ENCODE data around the gene CARMIL3.
"Not testable (repeated sequence)": the region's sequence is repeated elsewhere in the genome, so short reads cannot be mapped to it uniquely, and the experiment has no call there.

DNA sequence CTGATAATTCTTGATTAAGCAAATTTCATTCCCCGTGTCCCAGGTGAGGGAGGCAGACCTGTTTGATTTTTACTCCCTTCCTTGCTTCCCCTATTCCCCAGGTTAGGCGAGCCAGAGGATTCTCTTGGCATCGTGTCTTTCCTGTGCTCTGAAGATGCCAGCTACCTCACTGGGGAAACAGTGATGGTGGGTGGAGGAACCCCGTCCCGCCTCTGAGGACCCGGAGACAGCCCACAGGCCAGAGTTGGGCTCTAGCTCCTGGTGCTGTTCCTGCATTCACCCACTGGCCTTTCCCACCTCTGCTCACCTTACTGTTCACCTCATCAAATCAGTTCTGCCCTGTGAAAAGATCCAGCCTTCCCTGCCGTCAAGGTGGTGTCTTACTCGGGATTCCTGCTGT lies 1.1 kb upstream of the CARMIL3 start:
- TF ChIP-seq, protein P1, sequence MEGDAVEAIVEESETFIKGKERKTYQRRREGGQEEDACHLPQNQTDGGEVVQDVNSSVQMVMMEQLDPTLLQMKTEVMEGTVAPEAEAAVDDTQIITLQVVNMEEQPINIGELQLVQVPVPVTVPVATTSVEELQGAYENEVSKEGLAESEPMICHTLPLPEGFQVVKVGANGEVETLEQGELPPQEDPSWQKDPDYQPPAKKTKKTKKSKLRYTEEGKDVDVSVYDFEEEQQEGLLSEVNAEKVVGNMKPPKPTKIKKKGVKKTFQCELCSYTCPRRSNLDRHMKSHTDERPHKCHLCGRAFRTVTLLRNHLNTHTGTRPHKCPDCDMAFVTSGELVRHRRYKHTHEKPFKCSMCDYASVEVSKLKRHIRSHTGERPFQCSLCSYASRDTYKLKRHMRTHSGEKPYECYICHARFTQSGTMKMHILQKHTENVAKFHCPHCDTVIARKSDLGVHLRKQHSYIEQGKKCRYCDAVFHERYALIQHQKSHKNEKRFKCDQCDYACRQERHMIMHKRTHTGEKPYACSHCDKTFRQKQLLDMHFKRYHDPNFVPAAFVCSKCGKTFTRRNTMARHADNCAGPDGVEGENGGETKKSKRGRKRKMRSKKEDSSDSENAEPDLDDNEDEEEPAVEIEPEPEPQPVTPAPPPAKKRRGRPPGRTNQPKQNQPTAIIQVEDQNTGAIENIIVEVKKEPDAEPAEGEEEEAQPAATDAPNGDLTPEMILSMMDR (IDR thresholded peaks at IDR 0.05): not testable (repeated sequence)
- TF ChIP-seq POLR2A (IDR thresholded peaks at IDR 0.05): not testable (repeated sequence)

Measured in right lobe of liver (tissue), 4 donors.